Posterior vena cava (tissue), 2 donors: ENCODE measurements around the gene TFG. TPM values are rescaled to one million over a fixed set of nuclear protein-coding genes. Genes with fewer than 3 reads are reported as not detected.

Experiments
- DNase-seq: peaks from one replicate; pipeline ENCODE4 v3.0.0-alpha.2; 2020; ENCODE audit warnings: low spot score
- intact Hi-C, 2 donors: fragments of 100-400 bp; cut with DNase I; formaldehyde crosslinking; loops; one replicate each; pipeline versions ENCODE4 v1.14.1 to v1.14.2; 2022 to 2023
- total RNA-seq, 2 donors: library from RNA; stranded (reverse); fragmentation: NEBNext Ultra II Directional; extraction: Animal tissue kit (Norgen Biotek cat#: 25700); gene quantifications; one replicate each; pipeline ENCODE4 v1.2.1, GENCODE V29; 2021
- donor health status: DM: yes; HTN: yes; CAD: no.
- donor health status: DM: yes; HTN: yes; CAD: no.

Gene TFG
- total RNA-seq, 2 donors from 2014 or later, result 67.7 to 69.0 TPM

- intact Hi-C loops, result no loop called here
These were observed 70.2 kb downstream of the TFG start for GRCh38 chr3:100779480-100779879.

GRCh38 chr3:100780071-100780622 is 70.9 kb downstream of the TFG start:
- intact Hi-C loops, result no loop called here
- no peak for DNase-seq

More at GRCh38 chr3:100779480-100779879, 70.2 kb downstream of the TFG start:
- no peak for DNase-seq

- intact Hi-C loops, result no loop called here
- no peak for DNase-seq
These were observed 72.0 kb downstream of the TFG start for GRCh38 chr3:100781301-100781700.

GRCh38 chr3:100782348-100782747 is 73.1 kb downstream of the TFG start:
- DNase-seq, result no peak
- intact Hi-C loops, result no loop called here

GRCh38 chr3:100782906-100783305 is 73.6 kb downstream of the TFG start:
- intact Hi-C loops, result no loop called here
- no peak for DNase-seq

- intact Hi-C loops, result no loop called here
- DNase-seq, result no peak
These were observed 74.3 kb downstream of the TFG start for GRCh38 chr3:100783619-100784018.

GRCh38 chr3:100789579-100789978 is 80.3 kb downstream of the TFG start:
- intact Hi-C loops, result no loop called here
- DNase-seq, result no peak

- intact Hi-C loops, result no loop called here
- DNase-seq, result no peak
These were observed 87.3 kb downstream of the TFG start for GRCh38 chr3:100796556-100796955.

- DNase-seq, result no peak
- intact Hi-C loops, result no loop called here
These were observed 88.7 kb downstream of the TFG start for GRCh38 chr3:100798012-100798411.

Other genes with a start within 250 kb of the TFG start
- 10 to 100 TPM; 34.5 to 75.3 TPM for gene TMEM45A, start 216.9 kb upstream of the TFG start, total RNA-seq
- gene ADGRG7, start 99.9 kb upstream of the TFG start, total RNA-seq, result not detected